B cell (primary cell): Measurements from ENCODE around the gene DNASE2B. TPM values are rescaled to one million over a fixed set of nuclear protein-coding genes. Genes with fewer than 3 reads are reported as not detected.

ENCODE experiments used
- ATAC-seq: fragments of 200-7000 bp; cut with Tn5 transposase; one replicate; pipeline ENCODE4 v1.10.0; 2021; ENCODE audit warnings: low read depth, mild to moderate bottlenecking, moderate number of reproducible peaks, moderate library complexity
- CTCF ChIA-PET: fragments of 350-600 bp; sonication (Branson Sonifier 250); formaldehyde crosslinking; loops from one replicate; lab custom pipeline; 2021; ENCODE audit warnings: antibody characterized with exemption, inconsistent platforms; lab: Charles Lee
- POLR2A ChIA-PET: fragments of 350-600 bp; sonication (Branson Sonifier 250); formaldehyde crosslinking; loops from one replicate; lab custom pipeline; 2021; ENCODE audit warnings: antibody characterized with exemption; lab: Charles Lee
- DNase-seq: peaks from one replicate; pipeline ENCODE4 v3.0.0; 2013
- H2AFZ ChIP-seq: 2 replicates; pipeline ENCODE4 v1.6.1; 2012; ENCODE audit warnings: mild to moderate bottlenecking, low read depth, low read length; ENCODE audit not compliant: insufficient read depth, poor library complexity, severe bottlenecking
- H3K27ac ChIP-seq, 2 donors: 1 replicate in 1 of 2; 2 replicates in 1 of 2; pipeline ENCODE4 v1.5.1; 2012 to 2013; ENCODE audit warnings: low read length in 2 of 2, mild to moderate bottlenecking in 2 of 2, moderate library complexity in 1 of 2
- H3K27me3 ChIP-seq, 4 experiments: fragments of 200-600 bp in 1 of 4; sonication (generic) in 1 of 4; replicated peaks in 1 of 4; 1 replicate in 2 of 4; 2 replicates in 2 of 4; pipeline versions ENCODE4 v1.6.1 to v1.7.0; 2013 to 2016; ENCODE audit warnings: low read length in 3 of 4, mild to moderate bottlenecking in 2 of 4, mixed read lengths in 1 of 4, moderate library complexity in 1 of 4; ENCODE audit not compliant: insufficient read depth in 4 of 4, control insufficient read depth in 3 of 4; ENCODE audit errors: control extremely low read depth in 1 of 4
- H3K36me3 ChIP-seq, 2 experiments: replicated peaks in 1 of 2; 1 replicate in 1 of 2; 2 replicates in 1 of 2; pipeline versions ENCODE4 v1.6.1 to v1.7.1; 2013; ENCODE audit warnings: low read length in 1 of 2; ENCODE audit not compliant: insufficient read depth in 2 of 2, control insufficient read depth in 1 of 2; ENCODE audit errors: control extremely low read depth in 1 of 2, extremely low read depth in 1 of 2
- H3K4me1 ChIP-seq, 2 donors: fragments of 200-600 bp in 1 of 2; sonication (generic) in 1 of 2; 1 replicate in 1 of 2; 2 replicates in 1 of 2; pipeline versions ENCODE4 v1.5.1 to v1.6.1; 2013 to 2017; ENCODE audit warnings: low read length in 2 of 2; ENCODE audit not compliant: control insufficient read depth in 2 of 2, insufficient read depth in 2 of 2
- H3K4me2 ChIP-seq: replicated peaks from 2 replicates; pipeline ENCODE3; 2012; ENCODE audit warnings: mild to moderate bottlenecking, low read depth, low read length; ENCODE audit not compliant: poor library complexity, severe bottlenecking
- H3K4me3 ChIP-seq, 5 experiments: fragments of 200-600 bp in 1 of 5; sonication (generic) in 1 of 5; 1 replicate in 3 of 5; 2 replicates in 2 of 5; pipeline versions ENCODE4 v1.5.1 to v1.7.0; 2011 to 2016; ENCODE audit warnings: low read length in 4 of 5, mild to moderate bottlenecking in 4 of 5, low read depth in 2 of 5, control low read depth in 1 of 5, moderate library complexity in 1 of 5; ENCODE audit not compliant: insufficient read depth in 1 of 5; ENCODE audit errors: control extremely low read depth in 1 of 5, extremely low read depth in 1 of 5
- H3K79me2 ChIP-seq: fragments of 200-600 bp; sonication (generic); one replicate; pipeline ENCODE4 v1.6.0; 2016; ENCODE audit warnings: low read length; ENCODE audit not compliant: control insufficient read depth, insufficient read depth
- H3K9ac ChIP-seq: fragments of 200-600 bp; sonication (generic); 2 replicates; pipeline ENCODE4 v1.6.1; 2017; ENCODE audit warnings: mild to moderate bottlenecking, low read length, moderate library complexity
- H3K9me3 ChIP-seq, 3 donors: one replicate each; pipeline versions ENCODE4 v1.6.1 to v1.7.1; 2013; ENCODE audit warnings: low read length in 2 of 3; ENCODE audit not compliant: control insufficient read depth in 2 of 3, insufficient read depth in 1 of 3; ENCODE audit errors: control extremely low read depth in 1 of 3
- H4K20me1 ChIP-seq: 2 replicates; pipeline ENCODE4 v1.6.0; 2012; ENCODE audit warnings: mild to moderate bottlenecking, low read length; ENCODE audit not compliant: insufficient read depth, control insufficient read depth, poor library complexity, severe bottlenecking
- H3K27ac Mint-ChIP-seq: one replicate; pipeline ENCODE4 v1.8.0; 2021; ENCODE audit warnings: mixed read lengths
- H3K27me3 Mint-ChIP-seq: one replicate; pipeline ENCODE4 v1.8.0; 2021; ENCODE audit warnings: mixed read lengths
- H3K4me1 Mint-ChIP-seq: one replicate; pipeline ENCODE4 v1.8.0; 2021; ENCODE audit warnings: mixed read lengths
- H3K4me3 Mint-ChIP-seq: one replicate; pipeline ENCODE4 v1.8.0; 2021; ENCODE audit warnings: mixed read lengths
- H3K9me3 Mint-ChIP-seq: one replicate; pipeline ENCODE4 v1.8.0; 2022; ENCODE audit warnings: mixed read lengths; ENCODE audit not compliant: insufficient read depth
- EZH2 ChIP-seq: IDR thresholded peaks from 2 replicates; pipeline ENCODE4 v1.6.1; 2012; ENCODE audit warnings: borderline replicate concordance, low read depth, mild to moderate bottlenecking, moderate library complexity, low read length; ENCODE audit not compliant: insufficient read depth, poor library complexity, severe bottlenecking
- WGBS: methylation state at CpG from one replicate; pipeline ENCODE4 v1.1.5; 2013; ENCODE audit warnings: missing lambda C conversion rate; ENCODE audit not compliant: insufficient coverage; 5-methylcytosine and 5-hydroxymethylcytosine counted together
- intact Hi-C: fragments of 100-400 bp; cut with micrococcal nuclease; formaldehyde crosslinking; loops from one replicate; pipeline ENCODE4 v1.10.0; 2022
- polyA plus RNA-seq: library from polyadenylated mRNA; depleted of rRNA; stranded (reverse); fragments of >200 nt; gene quantifications from 2 replicates; pipeline ENCODE4 v1.2.3, GENCODE V29; 2012
- total RNA-seq, 2 donors: library from RNA; stranded (reverse); fragments of 120-200 nt in 1 of 2; gene quantifications; 1 replicate in 1 of 2; 2 replicates in 1 of 2; pipeline versions ENCODE4 v1.2.3 to v1.2.4, GENCODE V29; 2013 to 2022
- TF ChIP-seq, protein P1 (sequence below): fragments of 200-600 bp; IDR thresholded peaks from one replicate; pipeline ENCODE4 v1.8.0; 2022; ENCODE audit warnings: antibody characterized with exemption, mild to moderate bottlenecking

The DNASE2B gene
- total and polyA plus RNA-seq, 2 donors (not counting 1 experiment from before 2014, with no cell fraction given), result not detected

DNA sequence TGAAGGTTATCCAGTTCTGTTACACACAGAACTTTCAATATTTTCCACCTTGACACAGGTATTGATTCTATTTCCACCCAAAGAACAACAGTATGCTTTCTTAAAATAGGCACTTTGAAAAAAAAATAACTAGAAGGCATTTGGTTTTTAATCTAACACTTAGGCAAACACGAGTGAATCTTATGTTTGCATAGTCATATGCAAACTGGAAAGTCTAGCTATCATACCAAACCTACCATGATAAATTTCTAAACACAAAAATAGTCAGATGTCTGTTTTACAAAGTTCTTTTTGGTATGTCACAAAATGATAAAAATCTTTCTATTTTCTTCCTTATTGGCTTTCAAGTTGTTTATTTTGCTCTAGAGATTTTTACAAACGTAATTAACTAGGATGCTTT is 11.6 kb downstream of the DNASE2B start:
- H3K9me3 ChIP-seq, result no peaks in the 10 kb centered on the region
- H3K27me3 Mint-ChIP-seq, result no peaks in the 10 kb centered on the region
- CTCF ChIA-PET, result no interaction called here
- intact Hi-C loops, result no loop called here
- H3K9ac ChIP-seq, result no peak overlapping the region
- H3K4me3 ChIP-seq, result no peak overlapping the region
- H3K4me1 ChIP-seq, result no peaks in the 10 kb centered on the region
- no peaks in the 10 kb centered on the region for H4K20me1 ChIP-seq
- ATAC-seq, result no peak
- H3K27me3 ChIP-seq, result no peaks in the 10 kb centered on the region
- H3K27ac Mint-ChIP-seq, result no peak overlapping the region
- no peak overlapping the region for H3K4me2 ChIP-seq
- no peaks in the 10 kb centered on the region for H3K9me3 Mint-ChIP-seq
- no peak overlapping the region for H3K27ac ChIP-seq
- no peaks in the 10 kb centered on the region for H3K36me3 ChIP-seq
- H2AFZ ChIP-seq, result no peak overlapping the region
- DNase-seq, result no peak
- POLR2A ChIA-PET, result no interaction called here
- no peak overlapping the region for H3K4me3 Mint-ChIP-seq
- TF ChIP-seq, protein P1, sequence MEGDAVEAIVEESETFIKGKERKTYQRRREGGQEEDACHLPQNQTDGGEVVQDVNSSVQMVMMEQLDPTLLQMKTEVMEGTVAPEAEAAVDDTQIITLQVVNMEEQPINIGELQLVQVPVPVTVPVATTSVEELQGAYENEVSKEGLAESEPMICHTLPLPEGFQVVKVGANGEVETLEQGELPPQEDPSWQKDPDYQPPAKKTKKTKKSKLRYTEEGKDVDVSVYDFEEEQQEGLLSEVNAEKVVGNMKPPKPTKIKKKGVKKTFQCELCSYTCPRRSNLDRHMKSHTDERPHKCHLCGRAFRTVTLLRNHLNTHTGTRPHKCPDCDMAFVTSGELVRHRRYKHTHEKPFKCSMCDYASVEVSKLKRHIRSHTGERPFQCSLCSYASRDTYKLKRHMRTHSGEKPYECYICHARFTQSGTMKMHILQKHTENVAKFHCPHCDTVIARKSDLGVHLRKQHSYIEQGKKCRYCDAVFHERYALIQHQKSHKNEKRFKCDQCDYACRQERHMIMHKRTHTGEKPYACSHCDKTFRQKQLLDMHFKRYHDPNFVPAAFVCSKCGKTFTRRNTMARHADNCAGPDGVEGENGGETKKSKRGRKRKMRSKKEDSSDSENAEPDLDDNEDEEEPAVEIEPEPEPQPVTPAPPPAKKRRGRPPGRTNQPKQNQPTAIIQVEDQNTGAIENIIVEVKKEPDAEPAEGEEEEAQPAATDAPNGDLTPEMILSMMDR, result no peak
- no peak for TF ChIP-seq EZH2
- H3K79me2 ChIP-seq, result no peaks in the 10 kb centered on the region
- H3K4me1 Mint-ChIP-seq, result no peaks in the 10 kb centered on the region
- WGBS, result no CpG with 5 or more reads among the region's 2 CpGs

DNA sequence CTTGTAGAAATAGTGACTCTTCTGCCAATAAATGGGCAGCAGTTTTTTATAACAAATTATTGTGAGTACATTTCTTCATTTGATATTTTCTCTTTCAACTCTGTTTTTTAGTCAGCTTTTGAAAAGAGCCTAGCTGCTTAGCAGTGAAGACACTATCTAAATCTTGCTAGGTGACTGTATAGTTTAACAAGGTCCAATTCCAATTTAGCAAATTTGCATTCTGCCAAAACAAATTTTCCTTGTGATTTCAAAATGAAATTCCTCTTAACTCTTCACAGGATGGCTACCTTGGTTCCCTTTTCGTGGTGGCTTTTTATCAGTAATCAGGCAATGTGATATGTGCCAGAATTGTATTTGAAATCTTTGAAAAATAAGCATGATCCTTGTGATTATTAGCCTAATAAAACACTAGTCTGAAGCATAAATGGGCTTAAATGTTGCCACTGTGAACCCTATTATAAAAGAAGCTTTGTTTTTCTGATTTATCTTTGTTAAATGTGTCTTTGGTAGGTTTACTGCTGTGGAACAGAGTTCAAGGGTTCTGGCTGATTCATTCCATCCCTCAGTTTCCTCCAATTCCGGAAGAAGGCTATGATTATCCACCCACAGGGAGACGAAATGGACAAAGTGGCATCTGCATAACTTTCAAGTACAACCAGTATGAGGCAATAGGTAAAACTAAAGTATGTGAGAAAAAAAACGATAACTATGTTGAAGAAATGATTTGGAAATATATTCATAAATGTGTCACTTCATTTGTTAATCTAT is 12.2 kb downstream of the DNASE2B start:
- WGBS, result no CpG with 5 or more reads among the region's 4 CpGs
- DNase-seq (no peak), ATAC-seq (no peak)
- Mint-ChIP-seq H3K4me3 (no peak overlapping the region), H3K27me3 (no peaks in the 10 kb centered on the region), H3K9me3 (no peaks in the 10 kb centered on the region), H3K4me1 (no peaks in the 10 kb centered on the region), H3K27ac (no peak overlapping the region)
- Histone ChIP-seq H3K4me3 (no peak overlapping the region), H3K9me3 (no peaks in the 10 kb centered on the region), H3K79me2 (no peaks in the 10 kb centered on the region), H3K9ac (no peak overlapping the region), H3K4me1 (no peaks in the 10 kb centered on the region), H4K20me1 (no peaks in the 10 kb centered on the region), H2AFZ (no peak overlapping the region), H3K27ac (no peak overlapping the region), H3K4me2 (no peak overlapping the region), H3K27me3 (no peaks in the 10 kb centered on the region), H3K36me3 (no peaks in the 10 kb centered on the region)
- CTCF ChIA-PET, result no interaction called here
- no peak for TF ChIP-seq EZH2
- TF ChIP-seq, protein P1, result no peak
- POLR2A ChIA-PET, result no interaction called here
- intact Hi-C loops, result no loop called here
